ENCODE results near the gene KIF1A. TPM values are rescaled to one million over a fixed set of nuclear protein-coding genes. Genes with fewer than 3 reads are reported as not detected.

The KIF1A gene
- total RNA-seq, 4 donors from 2014 or later, result 2.9 to 15.9 (median 3.2) TPM

GRCh38 chr2:240712121-240712520, 107.9 kb downstream of the KIF1A start:
- Histone ChIP-seq H3K36me3 (no peaks in the 10 kb centered on the region), H3K4me1 (no peaks in the 10 kb centered on the region), H3K9me3 (no peaks in the 10 kb centered on the region), H3K27me3 (peaks cover 48% of the 10 kb centered on the region), H3K4me3 (no peak overlapping the region), H3K27ac (no peak overlapping the region)
- DNase-seq (ENCODE audit: low spot score in 2 of 2), result no peak
- WGBS, result 91% methylated on average over 6 of the region's 9 CpGs
- TF ChIP-seq POLR2AphosphoS5 (IDR thresholded peaks at IDR 0.05), result no peak
- TF ChIP-seq CTCF (IDR thresholded peaks at IDR 0.05), result no peak
- no peak for TF ChIP-seq POLR2A (IDR thresholded peaks at IDR 0.05)
- no peak for TF ChIP-seq EP300 (IDR thresholded peaks at IDR 0.05)

- H3K9me3 ChIP-seq, result no peaks in the 10 kb centered on the region
- WGBS, result 94% methylated on average over 3 of the region's 5 CpGs
- H3K36me3 ChIP-seq, result no peaks in the 10 kb centered on the region
- TF ChIP-seq POLR2A (IDR thresholded peaks at IDR 0.05), result no peak
- TF ChIP-seq POLR2AphosphoS5 (IDR thresholded peaks at IDR 0.05), result no peak
- no peak for TF ChIP-seq CTCF (IDR thresholded peaks at IDR 0.05)
- no peak for TF ChIP-seq EP300 (IDR thresholded peaks at IDR 0.05)
- H3K4me1 ChIP-seq, result no peaks in the 10 kb centered on the region
- H3K4me3 ChIP-seq, result no peak overlapping the region
- no peak for DNase-seq (ENCODE audit: low spot score in 2 of 2)
- no peak overlapping the region for H3K27ac ChIP-seq
- H3K27me3 ChIP-seq, result peaks cover 49% of the 10 kb centered on the region
These were observed 108.3 kb downstream of the KIF1A start for GRCh38 chr2:240711701-240712100.

GRCh38 chr2:240711296-240711695, 108.7 kb downstream of the KIF1A start:
- Histone ChIP-seq H3K27me3 (peaks cover 49% of the 10 kb centered on the region), H3K27ac (no peak overlapping the region), H3K4me3 (no peak overlapping the region), H3K9me3 (no peaks in the 10 kb centered on the region), H3K4me1 (no peaks in the 10 kb centered on the region), H3K36me3 (no peaks in the 10 kb centered on the region)
- WGBS, result 95% methylated on average over 3 of the region's 9 CpGs
- no peak for TF ChIP-seq CTCF (IDR thresholded peaks at IDR 0.05)
- DNase-seq (ENCODE audit: low spot score in 2 of 2), result no peak

- DNase-seq (ENCODE audit: low spot score in 2 of 2), result no peak
- WGBS, result 72% methylated on average over 7 of the region's 7 CpGs
- H3K27ac ChIP-seq, result no peak overlapping the region
These were observed 111.6 kb downstream of the KIF1A start for GRCh38 chr2:240708457-240708856.

GRCh38 chr2:240707821-240708220, 112.2 kb downstream of the KIF1A start:
- no peaks in the 10 kb centered on the region for H3K36me3 ChIP-seq
- no peak for DNase-seq (ENCODE audit: low spot score in 2 of 2)
- TF ChIP-seq EP300 (IDR thresholded peaks at IDR 0.05) (no peak), POLR2A (IDR thresholded peaks at IDR 0.05) (no peak), CTCF (IDR thresholded peaks at IDR 0.05) (no peak)
- H3K9me3 ChIP-seq, result no peaks in the 10 kb centered on the region
- peaks cover 71% of the 10 kb centered on the region for H3K27me3 ChIP-seq
- H3K4me3 ChIP-seq, result no peak overlapping the region
- 36% methylated on average over 10 of the region's 10 CpGs for WGBS
- H3K4me1 ChIP-seq, result no peaks in the 10 kb centered on the region
- no peak overlapping the region for H3K27ac ChIP-seq

More at GRCh38 chr2:240708457-240708856, 111.6 kb downstream of the KIF1A start:
- no peaks in the 10 kb centered on the region for H3K4me1 ChIP-seq
- H3K9me3 ChIP-seq, result no peaks in the 10 kb centered on the region
- H3K36me3 ChIP-seq, result no peaks in the 10 kb centered on the region
- TF ChIP-seq CTCF (IDR thresholded peaks at IDR 0.05) (no peak), POLR2A (IDR thresholded peaks at IDR 0.05) (no peak)
- no peak overlapping the region for H3K4me3 ChIP-seq
- peaks cover 66% of the 10 kb centered on the region for H3K27me3 ChIP-seq

All from suprapubic skin (tissue), 4 donors.